Measurements from ENCODE around the gene CACNA1B. TPM values are rescaled to one million over a fixed set of nuclear protein-coding genes. Genes with fewer than 3 reads are reported as not detected.

The CACNA1B gene
- total and polyA plus RNA-seq, 9 of the 15 experiments (the other 6 are each of a cell fraction or from before 2014, with no cell fraction given): 0.01 to 0.04 TPM; not detected in 7

- in situ Hi-C loops (cut with MboI): no loop called here
- BruUV-seq (replicated peaks): no TSS peak
- ATAC-seq (no peak), DNase-seq (ENCODE audit: extremely low read depth in 1 of 4, low spot score in 3 of 4) (no peak), FAIRE-seq (no peak)
- under 1% methylated on average over 13 of the region's 13 CpGs for WGBS (ENCODE audit: insufficient coverage, low coverage, missing lambda C conversion rate)
- intact Hi-C loops (cut with micrococcal nuclease): no loop called here
- Histone ChIP-seq H3K4me1 (replicated peaks in 1 of 2; ENCODE audit: control insufficient read depth in 2 of 2, insufficient read depth in 2 of 2, low read length in 2 of 2) (peaks cover 0 to 21% of the 10 kb centered on the region in 2 experiments; a peak in 2 of 5 replicates), H3K4me3 (no peak overlapping the region), H3K36me3 (ENCODE audit: control insufficient read depth, insufficient read depth, low read length) (no peaks in the 10 kb centered on the region), H3K27ac (ENCODE audit: extremely low read depth, low read depth, low read length) (no peak overlapping the region), H3K9ac (ENCODE audit: insufficient read depth in 1 of 2, low read depth in 2 of 2, low read length in 2 of 2) (no peak overlapping the region), H3K9me3 (replicated peaks; ENCODE audit: control insufficient read depth, insufficient read depth, low read depth, low read length) (no peaks in the 10 kb centered on the region), H3K4me2 (ENCODE audit: insufficient read depth, low read length) (no peak overlapping the region), H3K27me3 (ENCODE audit: control insufficient read depth in 2 of 2, insufficient read depth in 2 of 2, low read length in 2 of 2) (peaks cover 7 to 61% of the 10 kb centered on the region in 2 experiments; a peak in 4 of 5 replicates), H3K79me2 (ENCODE audit: control insufficient read depth, insufficient read depth, low read length) (no peaks in the 10 kb centered on the region), H4K20me1 (replicated peaks; ENCODE audit: control insufficient read depth, insufficient read depth, low read length) (no peaks in the 10 kb centered on the region; the same call in 1 of the 2 replicates), H3K9me1 (ENCODE audit: control insufficient read depth, insufficient read depth, low read length) (no peaks in the 10 kb centered on the region), H2AFZ (ENCODE audit: low read depth, low read length) (no peak overlapping the region)
- POLR2A ChIA-PET: interaction anchor here (0.6 kb wide), 1 partner anchor 15 kb away, joined by 4 read pairs; no protein-coding TSS in a partner anchor
- CTCF ChIA-PET (ENCODE audit: low intra/inter-chr PET ratio): no interaction called here
- TF ChIP-seq NFXL1 (CRISPR knock-in tag; IDR thresholded peaks at IDR 0.05): no peak
Observed at GRCh38 chr9:138020120-138020794, 142.7 kb downstream of the CACNA1B start.

- H3K27me3 ChIP-seq (ENCODE audit: control insufficient read depth in 2 of 2, insufficient read depth in 2 of 2, low read length in 2 of 2): peaks cover 7 to 56% of the 10 kb centered on the region in 2 experiments; a peak in 4 of 5 replicates
- no peak overlapping the region for H3K9ac ChIP-seq (ENCODE audit: insufficient read depth in 1 of 2, low read depth in 2 of 2, low read length in 2 of 2)
- no peaks in the 10 kb centered on the region for H3K79me2 ChIP-seq (ENCODE audit: control insufficient read depth, insufficient read depth, low read length)
- H4K20me1 ChIP-seq (replicated peaks; ENCODE audit: control insufficient read depth, insufficient read depth, low read length): no peaks in the 10 kb centered on the region
- no peak overlapping the region for H3K4me3 ChIP-seq
- ChIA-PET CTCF (ENCODE audit: low intra/inter-chr PET ratio) (no interaction called here), POLR2A (no interaction called here)
- H3K9me1 ChIP-seq (ENCODE audit: control insufficient read depth, insufficient read depth, low read length): no peaks in the 10 kb centered on the region
- ATAC-seq: no peak
- peaks cover 0 to 21% of the 10 kb centered on the region in 2 experiments; a peak in 2 of 5 replicates for H3K4me1 ChIP-seq (replicated peaks in 1 of 2; ENCODE audit: control insufficient read depth in 2 of 2, insufficient read depth in 2 of 2, low read length in 2 of 2)
- no peak overlapping the region for H3K27ac ChIP-seq (ENCODE audit: extremely low read depth, low read depth, low read length)
- intact Hi-C loops (cut with micrococcal nuclease): no loop called here
- no peak overlapping the region for H3K4me2 ChIP-seq (ENCODE audit: insufficient read depth, low read length)
- FAIRE-seq: no peak
- in situ Hi-C loops (cut with MboI): no loop called here
- no peaks in the 10 kb centered on the region for H3K9me3 ChIP-seq (replicated peaks; ENCODE audit: control insufficient read depth, insufficient read depth, low read depth, low read length)
- no peak for DNase-seq (ENCODE audit: extremely low read depth in 1 of 4, low spot score in 3 of 4)
- no peaks in the 10 kb centered on the region for H3K36me3 ChIP-seq (ENCODE audit: control insufficient read depth, insufficient read depth, low read length)
- H2AFZ ChIP-seq (ENCODE audit: low read depth, low read length): no peak overlapping the region
- no TSS peak for BruUV-seq (replicated peaks)
- 3% methylated on average over 5 of the region's 5 CpGs for WGBS (ENCODE audit: insufficient coverage, low coverage, missing lambda C conversion rate)
- TF ChIP-seq SFPQ (IDR thresholded peaks at IDR 0.05; ENCODE audit: low read depth, low read length) (no peak), MTA1 (IDR thresholded peaks at IDR 0.05; ENCODE audit: borderline replicate concordance) (no peak), KDM1A (IDR thresholded peaks at IDR 0.05) (no peak), TCF15 (CRISPR knock-in tag; IDR thresholded peaks at IDR 0.05) (no peak), HINFP (tag; conservative IDR thresholded peaks at IDR 0.05; ENCODE audit: low read depth) (no peak), JUND (IDR thresholded peaks at IDR 0.05; ENCODE audit: borderline replicate concordance, low read depth, low read length) (no peak), JUND (tag; IDR thresholded peaks at IDR 0.05; ENCODE audit: borderline replicate concordance, low read depth, low read length) (no peak), ZNF212 (CRISPR knock-in tag; IDR thresholded peaks at IDR 0.05) (no peak), SREBF1 (IDR thresholded peaks at IDR 0.05; ENCODE audit: borderline replicate concordance, low read depth, low read length) (no peak), ZNF583 (CRISPR knock-in tag; IDR thresholded peaks at IDR 0.05) (no peak), SOX6 (IDR thresholded peaks at IDR 0.05) (no peak)
Observed at GRCh38 chr9:138020795-138021182, 143.2 kb downstream of the CACNA1B start.
